Subcutaneous abdominal adipose tissue (tissue), 5 donors: Measurements from ENCODE around the gene YTHDF2.

Experiments
- H3K27ac ChIP-seq: one replicate; pipeline ENCODE4 v1.7.0; 2013; ENCODE audit warnings: low read depth, mild to moderate bottlenecking, inconsistent platforms, low read length, moderate library complexity
- H3K27me3 ChIP-seq, 5 donors: one replicate each; pipeline ENCODE4 v1.7.0; 2013; ENCODE audit warnings: low read length in 5 of 5, inconsistent platforms in 1 of 5; ENCODE audit not compliant: control insufficient read depth in 5 of 5, insufficient read depth in 4 of 5
- H3K36me3 ChIP-seq, 5 donors: one replicate each; pipeline ENCODE4 v1.7.0; 2013; ENCODE audit warnings: low read length in 5 of 5; ENCODE audit not compliant: control insufficient read depth in 5 of 5, insufficient read depth in 5 of 5
- H3K4me1 ChIP-seq, 5 donors: one replicate each; pipeline ENCODE4 v1.7.0; 2013; ENCODE audit warnings: low read length in 5 of 5, mild to moderate bottlenecking in 3 of 5, moderate library complexity in 1 of 5; ENCODE audit not compliant: control insufficient read depth in 5 of 5, insufficient read depth in 5 of 5
- H3K4me3 ChIP-seq, 5 donors: one replicate each; pipeline ENCODE4 v1.7.0; 2013; ENCODE audit warnings: low read length in 5 of 5, low read depth in 1 of 5
- H3K9ac ChIP-seq, 5 donors: one replicate each; pipeline ENCODE4 v1.7.0; 2013; ENCODE audit warnings: low read length in 5 of 5, mild to moderate bottlenecking in 4 of 5, moderate library complexity in 3 of 5
- H3K9me3 ChIP-seq, 5 donors: one replicate each; pipeline ENCODE4 v1.7.0; 2013; ENCODE audit warnings: low read length in 5 of 5; ENCODE audit not compliant: control insufficient read depth in 5 of 5
- donor health status: healthy.
- donor health status: healthy.
- donor health status: healthy.
- donor health status: healthy.
- donor health status: healthy.

YTHDF2 gene

GRCh38 chr1:28811766-28812668 is 75.3 kb downstream of the YTHDF2 start, which contains the start of gene OPRD1:
OPRD1 (plus strand) TSS chr1:28812170; CDS start chr1:28812384, 214 bp downstream.
- peaks cover 42 to 66% (median 58%) of the 10 kb centered on the region in 5 donors for H3K27me3 ChIP-seq
- no peak within 1 kb of the TSS for H3K9ac ChIP-seq
- no peak within 1 kb of the TSS for H3K27ac ChIP-seq
- no peaks in the 10 kb centered on the region for H3K36me3 ChIP-seq
- H3K4me1 ChIP-seq: peaks cover 0 to 4% (median 0%) of the 10 kb centered on the region in 5 donors
- no peak within 1 kb of the TSS for H3K4me3 ChIP-seq
- H3K9me3 ChIP-seq: no peaks in the 10 kb centered on the region

- peaks cover 0 to 4% (median 0%) of the 10 kb centered on the region in 5 donors for H3K4me1 ChIP-seq
These were observed 76.1 kb downstream of the YTHDF2 start for GRCh38 chr1:28812669-28813468.

GRCh38 chr1:28813931-28814465 is 77.3 kb downstream of the YTHDF2 start:
- H3K36me3 ChIP-seq: no peaks in the 10 kb centered on the region
- H3K9me3 ChIP-seq: no peaks in the 10 kb centered on the region
- peaks cover 0 to 4% (median 0%) of the 10 kb centered on the region in 5 donors for H3K4me1 ChIP-seq
- H3K9ac ChIP-seq: no peak overlapping the region
- no peak overlapping the region for H3K27ac ChIP-seq
- peaks cover 46 to 72% (median 71%) of the 10 kb centered on the region in 5 donors for H3K27me3 ChIP-seq
- no peak overlapping the region for H3K4me3 ChIP-seq

More at GRCh38 chr1:28812669-28813468, 76.1 kb downstream of the YTHDF2 start:
- Histone ChIP-seq H3K9ac (no peak overlapping the region), H3K4me3 (no peak overlapping the region), H3K36me3 (no peaks in the 10 kb centered on the region), H3K27me3 (peaks cover 46 to 71% (median 62%) of the 10 kb centered on the region in 5 donors), H3K9me3 (no peaks in the 10 kb centered on the region), H3K27ac (no peak overlapping the region)

- no peak overlapping the region for H3K27ac ChIP-seq
- H3K4me1 ChIP-seq: peaks cover 0 to 4% (median 0%) of the 10 kb centered on the region in 5 donors
- no peak overlapping the region for H3K9ac ChIP-seq
- no peaks in the 10 kb centered on the region for H3K9me3 ChIP-seq
- no peak overlapping the region for H3K4me3 ChIP-seq
- H3K27me3 ChIP-seq: peaks cover 41 to 72% (median 66%) of the 10 kb centered on the region in 5 donors
- no peaks in the 10 kb centered on the region for H3K36me3 ChIP-seq
These were observed 78.9 kb downstream of the YTHDF2 start for GRCh38 chr1:28815533-28816185.

GRCh38 chr1:28817133-28817532 is 80.4 kb downstream of the YTHDF2 start:
- Histone ChIP-seq H3K9me3 (no peaks in the 10 kb centered on the region), H3K27ac (no peak overlapping the region), H3K9ac (no peak overlapping the region), H3K4me1 (peaks cover 0 to 4% (median 0%) of the 10 kb centered on the region in 5 donors), H3K36me3 (no peaks in the 10 kb centered on the region), H3K4me3 (no peak overlapping the region), H3K27me3 (peaks cover 29 to 60% (median 54%) of the 10 kb centered on the region in 5 donors)

GRCh38 chr1:28819020-28819419 is 82.3 kb downstream of the YTHDF2 start:
- peaks cover 13 to 43% (median 36%) of the 10 kb centered on the region in 5 donors for H3K27me3 ChIP-seq
- H3K27ac ChIP-seq: no peak overlapping the region
- H3K4me3 ChIP-seq: no peak overlapping the region
- no peaks in the 10 kb centered on the region for H3K4me1 ChIP-seq
- no peaks in the 10 kb centered on the region for H3K9me3 ChIP-seq
- H3K9ac ChIP-seq: no peak overlapping the region
- no peaks in the 10 kb centered on the region for H3K36me3 ChIP-seq
